ENCODE measurements around the gene COQ5.

The COQ5 gene

DNA sequence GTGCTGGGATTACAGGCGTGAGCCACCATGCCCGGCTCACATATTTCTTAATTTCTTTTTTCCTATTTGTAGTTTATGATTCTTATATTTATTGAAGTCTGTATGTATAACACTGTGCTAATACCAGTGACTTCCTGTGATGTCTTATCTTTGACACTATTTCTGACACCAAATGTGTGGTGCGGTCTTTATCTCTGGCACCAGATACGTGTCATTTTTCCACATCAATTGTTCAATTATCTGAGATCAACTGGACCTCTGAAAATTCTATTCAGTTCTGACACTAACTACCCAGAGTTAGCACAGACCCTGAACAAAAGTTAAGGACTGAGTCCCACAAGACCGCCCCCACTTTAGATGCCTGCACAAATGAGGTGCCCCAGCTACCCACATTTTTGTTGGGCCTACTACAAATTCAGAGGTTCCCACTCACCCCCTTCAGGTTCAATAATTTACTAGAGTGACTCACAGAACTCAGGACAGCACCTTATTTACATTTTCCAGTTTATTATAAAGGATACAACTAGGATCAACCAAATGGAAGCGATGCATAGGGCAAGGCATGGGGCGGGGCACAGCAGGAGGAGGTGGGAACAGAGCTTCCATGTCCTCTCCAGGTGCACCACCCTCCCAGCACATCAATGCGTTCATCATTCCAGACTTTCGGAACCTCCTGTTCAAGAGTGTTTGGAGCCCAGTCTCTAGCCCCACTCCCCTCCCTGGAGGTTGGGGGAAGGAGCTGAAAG lies 47.8 kb downstream of the COQ5 start:
- no peak for FAIRE-seq

DNA sequence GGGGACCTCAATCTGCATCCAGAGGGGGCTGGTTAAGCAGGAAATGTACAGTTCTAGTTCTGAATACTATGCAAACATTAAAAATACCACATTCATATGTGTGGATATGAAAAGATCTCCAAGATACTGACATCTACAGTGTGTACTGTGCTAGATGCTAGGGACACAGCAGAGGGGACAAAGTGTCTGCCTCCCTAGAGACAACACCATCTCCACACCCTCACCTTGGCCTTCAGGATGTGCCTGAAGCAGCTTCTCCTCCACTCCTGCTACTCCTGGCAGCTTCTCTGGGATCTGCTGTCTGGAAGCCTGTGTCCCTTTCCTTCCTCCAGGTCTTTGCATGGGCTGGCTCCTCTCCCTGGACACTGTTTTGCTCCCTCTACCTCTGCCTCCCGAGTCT lies 48.7 kb downstream of the COQ5 start:
- FAIRE-seq: no peak

DNA sequence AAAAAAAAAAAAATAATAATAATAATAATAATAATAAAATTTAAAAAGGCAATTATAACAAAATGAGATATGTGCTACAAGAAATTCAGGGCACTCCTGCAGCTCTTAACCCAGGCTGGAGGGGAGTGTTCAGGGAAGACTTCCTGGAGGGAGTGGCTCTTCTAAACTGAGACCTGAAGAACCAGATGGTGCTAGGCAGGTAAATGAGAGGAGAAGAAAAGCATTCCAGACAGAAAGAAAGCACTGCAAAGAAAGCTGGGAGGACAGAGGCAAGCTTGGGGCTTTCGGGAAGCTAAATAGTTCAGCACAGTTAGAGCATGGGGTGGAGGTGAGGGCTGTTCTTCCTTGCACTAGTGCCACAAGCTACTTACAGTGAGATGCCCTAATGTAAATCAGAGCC lies 49.5 kb downstream of the COQ5 start:
- FAIRE-seq: no peak

DNA sequence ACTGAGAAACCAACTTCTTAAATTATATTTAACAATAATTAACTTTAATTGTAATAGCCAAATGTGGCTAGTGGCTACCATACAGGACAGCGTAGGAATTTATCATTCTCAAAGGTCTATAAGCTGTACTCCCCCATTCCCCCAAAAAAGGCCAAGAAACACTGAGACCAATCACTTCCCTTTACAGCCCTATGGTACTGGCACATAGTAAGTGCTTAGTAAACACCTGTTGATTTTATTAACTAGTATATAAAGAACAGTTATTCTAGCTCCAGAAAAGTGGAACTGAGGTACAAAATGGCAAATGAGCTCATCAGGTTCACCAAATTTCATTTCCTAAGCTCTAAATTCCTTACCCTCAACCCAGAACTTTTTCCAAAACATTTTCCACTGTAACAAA lies 53.3 kb downstream of the COQ5 start:
- FAIRE-seq: no peak

DNA sequence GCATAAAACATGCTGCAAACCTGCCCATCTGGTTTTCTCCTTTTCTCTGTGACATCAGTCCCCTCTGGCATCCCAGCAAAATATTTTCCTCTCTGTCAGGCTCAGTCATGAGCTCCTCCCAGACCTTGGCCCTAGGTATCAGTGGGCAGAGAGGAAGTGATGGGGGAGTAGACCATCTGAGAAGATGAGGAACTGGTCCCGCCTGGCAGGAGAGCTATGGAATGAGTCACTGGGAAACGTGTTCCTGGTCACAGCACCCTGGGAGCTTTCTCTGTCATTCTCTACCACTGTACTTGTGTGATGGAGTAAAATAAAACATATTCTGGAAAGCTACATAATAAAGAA lies 54.4 kb downstream of the COQ5 start:
- no peak for FAIRE-seq

DNA sequence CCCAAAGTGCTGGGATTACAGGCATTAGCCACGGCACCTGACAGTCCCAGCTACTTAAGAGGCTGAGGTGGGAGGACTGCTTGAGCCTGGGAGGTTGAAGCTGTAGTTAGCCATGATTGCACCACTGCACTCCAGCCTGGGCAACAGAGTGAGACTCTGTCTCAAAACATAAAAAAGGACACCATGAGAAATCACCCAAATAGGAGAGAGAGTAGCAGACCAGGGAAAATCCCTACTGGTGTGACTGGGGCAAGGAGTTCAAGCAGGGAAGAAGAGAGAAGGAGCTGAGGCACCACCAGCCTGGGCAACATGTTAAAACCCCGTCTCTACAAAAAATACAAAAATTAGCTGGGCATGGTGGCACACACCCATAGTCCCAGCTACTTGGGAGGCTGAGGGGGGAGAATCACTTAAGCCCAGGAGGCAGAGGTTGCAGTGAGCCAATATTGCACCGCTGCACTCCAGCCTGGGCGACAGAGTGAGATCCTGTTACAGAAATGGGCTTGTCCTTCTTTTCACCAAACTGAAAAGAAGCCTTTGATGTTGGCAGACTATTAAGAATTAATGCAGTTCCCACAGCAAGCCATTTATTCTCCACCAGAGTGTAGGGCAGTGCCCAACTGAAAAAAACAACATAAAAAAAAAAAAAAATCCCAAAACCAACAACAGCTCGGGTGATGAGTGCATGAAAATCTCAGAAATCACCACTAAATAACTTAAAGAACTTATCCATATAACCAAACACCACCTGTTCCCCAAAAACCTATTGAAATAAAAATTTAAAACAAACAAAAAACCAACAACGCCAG lies 54.9 kb downstream of the COQ5 start:
- FAIRE-seq: no peak

DNA sequence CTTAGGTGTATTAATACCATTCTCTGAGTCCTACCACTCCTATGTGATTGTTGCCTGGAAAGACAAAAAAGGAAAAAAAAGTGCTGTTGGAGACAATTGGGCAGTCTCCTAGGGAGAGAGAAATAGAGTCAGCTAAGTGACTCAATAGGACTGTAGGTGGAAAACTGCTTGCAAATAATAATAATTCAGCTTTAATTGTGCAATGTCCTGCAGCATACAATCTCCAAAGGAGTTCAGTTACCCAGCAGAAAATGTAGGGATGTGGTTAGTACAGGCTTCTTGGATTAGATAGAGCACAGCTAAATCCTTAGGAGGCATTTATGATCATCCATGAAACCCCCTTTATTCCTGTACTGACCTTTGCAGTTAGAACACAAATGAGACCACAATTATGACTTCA lies 56.4 kb downstream of the COQ5 start:
- no peak for FAIRE-seq

DNA sequence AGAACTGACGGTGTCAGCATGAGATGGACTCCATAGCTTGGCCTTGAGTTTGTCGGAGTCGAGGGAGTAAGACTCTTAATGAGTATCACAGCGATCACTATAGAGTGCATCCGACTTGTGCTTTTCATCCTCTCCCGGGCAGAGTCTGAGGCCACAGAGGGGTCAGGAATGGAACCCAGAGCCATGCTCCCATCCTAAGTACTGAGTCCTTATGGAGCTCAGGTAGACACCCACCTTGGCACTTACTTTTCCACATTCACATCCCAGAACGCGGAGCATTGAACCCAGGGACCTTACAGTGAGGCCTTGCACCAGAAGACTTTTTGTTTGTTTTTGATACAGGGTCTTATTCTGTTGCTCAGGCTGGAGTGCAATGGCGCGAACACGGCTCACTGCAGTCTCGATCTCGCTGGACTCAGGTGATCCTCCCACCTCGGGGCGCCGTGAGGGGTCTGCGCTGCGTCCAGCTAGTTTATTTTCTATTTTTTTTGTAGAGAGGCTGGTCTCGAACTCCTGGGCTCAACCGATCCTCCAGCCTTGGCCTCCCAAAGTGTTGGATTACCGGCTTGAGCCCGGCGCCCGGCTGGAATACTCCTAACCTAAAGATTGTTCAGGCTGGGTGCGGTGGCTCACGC lies 58.7 kb downstream of the COQ5 start:
- FAIRE-seq: no peak

DNA sequence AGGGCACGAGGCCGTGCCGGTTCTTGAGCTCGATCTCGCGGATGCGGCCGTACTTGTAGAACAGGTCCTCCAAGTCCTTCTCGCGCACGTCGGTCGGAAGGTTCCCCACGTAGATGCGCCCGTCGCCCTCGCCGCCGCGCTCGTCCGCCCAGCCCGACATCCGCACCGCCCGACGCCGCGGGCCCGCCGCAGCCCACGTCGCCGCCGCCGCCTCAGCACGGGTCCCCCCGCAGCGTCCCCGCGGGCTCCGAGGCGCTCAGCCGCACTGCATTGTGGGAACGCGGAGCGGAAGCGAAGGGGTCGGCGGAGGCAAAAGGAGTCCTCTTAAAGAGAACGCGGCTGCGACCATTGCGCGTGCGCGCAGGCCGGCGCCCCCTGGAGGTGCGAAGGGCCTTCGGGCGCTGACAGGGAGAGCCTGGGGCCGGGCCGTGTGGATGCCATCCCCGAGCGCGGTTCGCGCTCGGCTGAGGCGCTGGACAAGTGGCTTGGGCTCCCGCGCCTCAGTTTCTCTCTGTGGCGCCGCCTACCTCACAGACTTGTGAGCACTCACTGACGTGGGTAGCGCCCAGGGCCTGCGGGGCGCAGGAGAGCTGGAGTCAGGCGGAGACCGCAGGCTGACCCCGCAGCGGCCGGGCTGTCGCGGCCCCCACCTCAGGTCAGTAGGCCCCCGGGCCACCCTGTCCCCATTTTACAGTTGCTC lies 59.4 kb downstream of the COQ5 start, which contains the start of gene SRSF9:
Gene SRSF9, minus strand, starts transcription at position 299 of the 700 bp plus-strand sequence. Its CDS starts 139 bp downstream, at position 160.
- no peak for FAIRE-seq

DNA sequence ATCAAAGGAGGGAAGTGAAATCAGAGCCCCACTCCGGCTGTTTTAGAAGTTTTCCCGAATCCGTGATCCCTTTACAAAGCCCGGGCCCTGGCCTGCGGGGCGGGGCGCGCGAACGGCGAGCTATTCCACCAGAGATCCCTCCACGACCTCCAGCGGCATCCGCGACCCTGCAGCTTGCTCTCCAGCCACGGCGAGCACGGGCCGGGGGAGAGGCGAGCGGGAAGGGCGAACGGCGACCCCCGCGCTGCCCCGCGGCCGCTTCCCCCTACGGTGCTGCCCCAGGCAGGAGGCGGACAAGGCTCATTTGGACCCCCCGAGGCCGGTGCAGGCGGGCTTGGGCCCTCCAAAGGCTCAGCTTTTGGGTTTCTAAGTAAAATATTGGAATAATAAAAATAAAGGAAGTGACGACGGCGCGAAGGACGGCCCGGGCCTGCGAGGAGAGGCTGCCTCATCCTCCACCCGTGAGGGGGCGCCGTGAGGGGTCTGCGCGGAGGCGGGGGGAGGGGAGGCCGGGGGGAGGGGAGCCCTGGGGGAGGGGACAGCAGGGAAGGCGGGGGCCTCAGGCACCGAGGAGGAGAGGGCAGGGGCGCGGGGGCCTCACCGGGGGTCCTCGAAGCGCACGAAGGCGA lies 60.0 kb downstream of the COQ5 start:
- no peak for FAIRE-seq

DNA sequence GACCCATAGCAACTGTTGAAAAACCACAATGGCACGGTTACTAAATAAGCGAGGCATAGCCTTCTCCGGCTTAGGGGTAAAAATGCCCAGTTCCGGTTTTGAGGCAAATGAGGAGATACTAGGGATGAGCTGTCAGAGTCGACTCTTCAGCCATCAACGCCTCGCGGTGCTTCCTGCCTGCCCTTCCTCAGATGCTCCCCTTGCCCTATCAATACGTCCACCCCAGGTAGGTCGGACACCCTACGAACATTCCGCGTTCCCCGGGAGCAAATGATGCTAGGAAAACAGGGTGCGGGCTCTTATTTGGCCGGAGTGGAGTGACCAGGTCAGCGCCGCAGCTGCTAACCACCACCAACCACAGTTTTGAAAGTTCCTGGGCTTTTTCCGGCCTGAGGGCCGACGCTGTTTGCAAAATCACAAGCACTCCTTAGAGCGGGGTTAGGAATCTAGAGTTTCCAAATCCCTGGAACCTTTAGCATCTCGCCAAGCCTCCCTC lies 60.6 kb downstream of the COQ5 start:
- no peak for FAIRE-seq

DNA sequence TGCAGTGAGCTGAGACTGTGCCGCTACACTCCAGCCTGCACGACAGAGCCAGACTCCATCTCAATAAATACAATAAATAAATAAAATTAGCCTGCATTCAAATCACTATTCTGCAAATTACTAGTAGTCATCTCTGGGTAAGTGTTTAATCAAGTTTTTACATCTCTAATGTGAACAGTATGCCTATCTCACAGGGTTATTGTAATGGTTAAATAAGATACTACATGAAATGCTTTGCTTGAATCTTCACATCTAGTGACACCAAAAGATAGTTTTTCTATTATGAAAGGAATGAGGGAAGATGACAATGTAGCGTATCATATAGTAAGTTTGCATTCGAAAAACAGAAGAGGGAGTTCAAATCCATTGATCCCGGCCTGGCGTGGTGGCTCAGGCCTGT lies 61.5 kb downstream of the COQ5 start:
- no peak for FAIRE-seq

DNA sequence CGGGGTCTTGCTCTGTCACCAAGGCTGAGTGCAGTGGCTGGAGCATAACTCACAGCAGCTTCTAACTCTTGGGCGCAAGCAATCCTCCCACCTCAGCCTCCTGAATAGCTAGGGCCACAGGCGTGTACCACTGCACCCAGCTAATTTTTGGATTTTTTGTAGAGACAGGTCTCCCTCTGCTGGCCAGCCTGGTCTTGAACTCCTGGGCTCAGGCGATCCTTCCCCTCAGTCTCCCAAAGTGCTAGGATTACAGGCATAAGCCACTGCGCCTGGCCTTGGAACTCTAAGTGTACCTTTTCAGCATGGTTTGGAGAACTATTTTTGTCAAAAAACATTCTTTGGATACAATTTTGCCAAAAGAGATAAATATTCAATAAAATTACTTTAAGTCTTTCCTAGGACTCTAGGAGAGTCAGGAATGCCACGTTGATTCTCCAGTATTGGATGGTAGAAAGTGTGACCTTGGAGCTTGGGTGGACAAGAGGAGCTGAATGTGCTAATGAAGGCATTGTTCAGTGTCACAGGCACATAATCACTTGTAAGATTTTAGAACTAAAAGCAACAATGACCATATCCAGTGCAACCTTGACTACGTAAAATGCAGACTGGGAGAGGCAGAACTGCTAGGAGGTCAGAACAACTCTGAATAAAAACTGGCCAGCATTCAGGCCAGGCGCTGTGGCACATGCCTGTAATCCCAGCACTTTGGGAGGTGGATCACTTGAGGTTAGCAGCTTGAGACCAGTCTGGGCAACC lies 62.2 kb downstream of the COQ5 start:
- FAIRE-seq: no peak

DNA sequence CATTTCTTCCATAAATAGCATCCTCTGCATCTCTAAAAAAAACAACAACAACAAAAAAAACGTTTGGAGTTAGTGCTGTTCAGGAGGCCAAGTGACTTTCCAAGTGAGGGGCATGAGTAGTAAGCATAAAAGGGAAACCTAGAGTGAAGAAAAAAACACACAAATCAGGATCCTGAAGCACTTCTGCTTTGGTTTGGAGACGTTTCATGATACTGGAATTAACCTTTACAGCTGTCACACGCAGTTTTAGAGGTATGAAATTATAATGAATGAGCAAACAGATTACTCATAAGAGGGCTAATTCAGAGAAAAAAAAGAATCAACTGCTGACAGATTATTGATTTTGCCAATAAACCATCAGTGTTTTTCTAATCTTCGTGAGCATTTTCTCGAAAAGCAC lies 63.2 kb downstream of the COQ5 start:
- FAIRE-seq: no peak

DNA sequence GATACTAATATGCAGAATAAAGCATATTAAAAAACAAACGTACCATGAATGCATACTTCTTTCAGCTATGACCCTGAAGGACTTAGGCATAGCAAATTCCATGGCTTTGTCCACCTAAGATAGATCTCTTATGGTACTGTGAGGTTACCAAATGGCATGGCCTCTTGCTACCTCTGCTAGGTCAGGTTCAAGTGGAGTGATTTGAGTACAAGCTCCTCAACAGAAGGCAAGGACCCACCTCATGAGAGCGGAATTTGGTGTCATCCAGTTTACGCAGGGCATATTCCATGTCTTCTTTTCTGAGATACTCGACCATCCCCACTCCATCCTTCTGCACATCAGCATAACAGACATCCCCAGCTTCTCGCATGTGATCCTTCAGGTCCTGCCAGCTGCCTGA lies 65.2 kb downstream of the COQ5 start:
- FAIRE-seq: no peak

DNA sequence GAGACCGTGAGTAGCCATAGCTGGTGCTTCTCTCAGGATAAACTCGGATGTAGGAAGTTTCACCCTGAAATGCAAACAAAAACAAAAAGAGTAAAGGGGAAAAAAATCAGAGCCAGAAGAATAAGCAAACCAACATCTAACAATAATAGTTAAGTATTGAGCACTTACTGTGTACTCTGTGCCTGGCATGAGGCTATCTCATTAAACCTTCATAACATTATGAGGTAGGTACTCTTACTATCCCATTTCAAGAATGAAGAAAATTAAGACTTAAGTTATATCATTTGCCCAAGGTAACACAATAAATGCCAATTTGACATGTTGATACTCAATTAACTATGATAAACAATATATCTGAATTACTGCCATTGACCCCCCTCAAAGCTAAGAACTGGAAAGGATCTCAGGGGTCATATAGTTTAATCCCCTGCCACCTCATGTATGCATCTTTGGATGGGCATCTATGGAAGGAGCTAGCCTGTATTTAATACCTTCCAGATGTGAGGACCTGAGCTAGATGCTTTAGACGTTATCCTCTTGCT lies 66.8 kb downstream of the COQ5 start:
- no peak for FAIRE-seq

DNA sequence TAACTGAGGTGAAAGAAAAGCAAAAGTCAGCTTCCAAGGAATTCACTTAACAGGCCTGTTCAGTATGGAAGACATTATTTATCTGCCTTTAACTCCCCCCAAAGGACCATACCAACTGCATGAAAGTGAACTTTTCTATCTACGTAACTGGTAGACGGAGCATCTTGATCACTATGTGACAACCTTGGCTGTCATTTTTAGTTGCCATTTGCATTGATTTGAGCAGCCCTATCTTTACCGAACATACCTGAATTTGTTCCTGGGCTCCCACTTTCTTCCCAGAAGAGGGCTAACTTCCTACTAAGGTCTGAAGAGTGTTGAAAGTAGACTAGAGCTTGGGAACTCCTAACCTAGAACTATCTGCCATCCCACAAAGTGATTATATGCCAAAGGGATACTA lies 68.8 kb downstream of the COQ5 start:
- FAIRE-seq: no peak

DNA sequence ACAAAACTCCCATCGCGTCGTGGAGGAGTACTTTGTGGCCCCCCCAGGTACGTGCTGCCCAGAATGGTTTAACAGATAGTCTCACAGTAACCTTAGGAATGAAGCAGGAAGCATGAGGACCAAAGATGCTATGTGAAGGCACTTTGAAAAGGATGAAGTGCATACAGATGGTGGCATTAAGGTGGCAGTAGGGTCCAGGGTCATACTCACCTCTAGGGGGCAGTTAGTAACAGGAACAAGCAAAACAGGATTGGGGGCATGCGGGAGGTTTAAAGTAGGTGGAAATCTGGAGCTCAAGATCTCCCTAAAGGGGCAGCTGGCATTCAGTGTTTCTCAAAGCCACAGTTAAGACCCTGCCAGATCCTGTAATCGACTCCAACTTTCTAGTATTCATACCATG lies 71.8 kb downstream of the COQ5 start:
- FAIRE-seq: no peak

DNA sequence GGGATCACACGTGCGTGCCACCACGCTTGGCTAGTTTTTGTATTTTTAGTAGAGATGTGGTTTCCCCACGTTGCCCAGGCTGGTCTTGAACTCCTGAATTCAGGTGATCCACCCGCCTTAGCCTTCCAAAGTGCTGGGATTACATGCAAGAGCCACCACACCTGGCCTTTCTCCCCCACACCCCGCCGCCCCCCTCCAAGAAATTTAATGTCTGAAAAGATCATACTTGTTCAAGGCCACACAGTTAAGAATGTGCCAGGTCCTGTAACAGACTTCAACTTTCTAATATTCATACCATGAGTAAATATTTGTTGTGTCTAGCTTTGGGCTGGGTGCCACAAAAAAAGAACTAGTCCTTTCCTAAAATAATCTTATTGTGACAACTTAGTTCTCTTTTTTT lies 73.7 kb downstream of the COQ5 start:
- FAIRE-seq: no peak

DNA sequence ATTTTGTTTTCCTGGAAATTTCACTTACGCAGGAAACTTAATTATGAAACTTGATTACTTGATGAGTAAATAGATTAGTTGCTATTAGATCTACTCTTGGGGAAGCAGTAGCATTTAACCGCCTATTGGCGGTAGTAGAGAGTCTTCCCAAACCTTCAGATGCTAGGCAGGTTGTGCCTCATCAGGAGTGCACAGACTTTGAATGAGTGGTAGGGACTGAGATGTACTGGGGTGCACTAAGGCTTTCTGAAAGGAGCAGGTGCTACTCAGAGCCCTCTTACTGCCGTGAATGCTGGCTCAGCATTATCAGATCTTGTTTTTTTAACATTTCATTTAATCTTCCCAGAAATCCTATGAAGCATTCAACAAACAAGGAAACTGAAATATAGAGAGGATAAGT lies 75.0 kb downstream of the COQ5 start:
- no peak for FAIRE-seq
